Fibroblast of lung (primary cell): Measurements from ENCODE around the gene SLC6A7. TPM values are rescaled to one million over a fixed set of nuclear protein-coding genes. Genes with fewer than 3 reads are reported as not detected.

Source experiments
- DNase-seq, 2 donors: peaks; one replicate each; pipeline versions ENCODE4 v3.0.0 to v3.0.0-alpha.2; 2010; ENCODE audit warnings: low read depth in 2 of 2
- H2AFZ ChIP-seq: 2 replicates; pipeline ENCODE4 v1.5.1; 2012; ENCODE audit warnings: low read length, control low read depth, inconsistent platforms
- H3K27ac ChIP-seq: 2 replicates; pipeline ENCODE4 v1.5.1; 2011; ENCODE audit warnings: low read length, control low read depth; ENCODE audit not compliant: insufficient read depth
- H3K27me3 ChIP-seq: 2 replicates; pipeline ENCODE4 v1.5.1; 2011; ENCODE audit warnings: mild to moderate bottlenecking, low read length; ENCODE audit not compliant: control insufficient read depth, insufficient read depth
- H3K36me3 ChIP-seq: 2 replicates; pipeline ENCODE4 v1.5.1; 2011; ENCODE audit warnings: low read length; ENCODE audit not compliant: control insufficient read depth, insufficient read depth
- H3K4me1 ChIP-seq: 2 replicates; pipeline ENCODE4 v1.5.1; 2011; ENCODE audit warnings: low read length; ENCODE audit not compliant: control insufficient read depth, insufficient read depth; ENCODE audit errors: extremely low read depth
- H3K4me2 ChIP-seq: 2 replicates; pipeline ENCODE4 v1.5.1; 2011; ENCODE audit warnings: low read length, control low read depth; ENCODE audit not compliant: insufficient read depth; ENCODE audit errors: extremely low read depth
- H3K4me3 ChIP-seq, 4 experiments: fragments of 200-600 bp in 1 of 4; sonication (generic) in 1 of 4; replicated peaks in 1 of 4; 2 replicates each; pipeline ENCODE4 v1.5.1; 2011 to 2016; ENCODE audit warnings: low read length in 4 of 4, low read depth in 3 of 4, mild to moderate bottlenecking in 3 of 4, control low read depth in 2 of 4, inconsistent platforms in 1 of 4, mixed read lengths in 1 of 4; ENCODE audit not compliant: insufficient read depth in 1 of 4; ENCODE audit errors: control extremely low read depth in 1 of 4
- H3K79me2 ChIP-seq: 2 replicates; pipeline ENCODE4 v1.5.1; 2012; ENCODE audit warnings: mild to moderate bottlenecking, low read length, inconsistent platforms; ENCODE audit not compliant: control insufficient read depth, insufficient read depth
- H3K9ac ChIP-seq: 2 replicates; pipeline ENCODE4 v1.5.1; 2011; ENCODE audit warnings: mild to moderate bottlenecking, low read length, control low read depth; ENCODE audit not compliant: insufficient read depth
- H3K9me3 ChIP-seq: 2 replicates; pipeline ENCODE4 v1.5.1; 2012; ENCODE audit warnings: low read depth, low read length; ENCODE audit not compliant: control insufficient read depth, insufficient read depth
- H4K20me1 ChIP-seq: 2 replicates; pipeline ENCODE4 v1.5.1; 2011; ENCODE audit warnings: low read length; ENCODE audit not compliant: control insufficient read depth, insufficient read depth; ENCODE audit errors: extremely low read depth
- CTCF ChIP-seq, 2 donors: IDR thresholded peaks in 1 of 2; conservative IDR thresholded peaks in 1 of 2; 1 replicate in 1 of 2; 2 replicates in 1 of 2; pipeline ENCODE4 v1.5.1; 2011 to 2012; ENCODE audit warnings: low read length in 2 of 2, control low read depth in 1 of 2, inconsistent platforms in 1 of 2, low read depth in 1 of 2, mild to moderate bottlenecking in 1 of 2
- EZH2 ChIP-seq: IDR thresholded peaks from 2 replicates; pipeline ENCODE4 v1.5.1; 2012; ENCODE audit warnings: low read length, control low read depth, mild to moderate bottlenecking; ENCODE audit errors: missing control alignments
- polyA plus RNA-seq, 2 donors: library from polyadenylated mRNA; depleted of rRNA in 1 of 2; stranded (reverse) in 1 of 2; unstranded in 1 of 2; fragments of >200 nt; gene quantifications; 2 replicates each; pipeline ENCODE4 v1.2.1, GENCODE V29; 2011 to 2012; ENCODE audit warnings: missing spikeins in 1 of 2
- total RNA-seq: library from RNA; depleted of rRNA; stranded (reverse); fragments of >200 nt; gene quantifications from 2 replicates; pipeline ENCODE4 v1.2.1, GENCODE V29; 2014

Gene SLC6A7
- total and polyA plus RNA-seq, 2 donors (not counting 1 experiment from before 2014, with no cell fraction given) = 0.02 TPM; not detected in 1

- peak overlapping the region; percentile 8 for H3K4me2 ChIP-seq
- no peaks in the 10 kb centered on the region for H4K20me1 ChIP-seq
- TF ChIP-seq EZH2 = no peak
- TF ChIP-seq CTCF (conservative IDR thresholded peaks at IDR 0.05 in 1 of 2, IDR thresholded peaks at IDR 0.05 in 1 of 2; ENCODE audit: low read depth in 1 of 2, low read length in 2 of 2) = no peak
- no peaks in the 10 kb centered on the region for H3K27me3 ChIP-seq
- H3K9me3 ChIP-seq = no peaks in the 10 kb centered on the region
- peak overlapping the region; percentile 16 for H3K9ac ChIP-seq
- peaks cover 97% of the 10 kb centered on the region for H3K79me2 ChIP-seq
- H3K4me3 ChIP-seq = peak overlapping the region in 1 of 4 experiments; percentile 11
- H3K4me1 ChIP-seq = peaks cover 43% of the 10 kb centered on the region
- peak overlapping the region; percentile 35 for H3K27ac ChIP-seq
- peaks cover 9% of the 10 kb centered on the region for H3K36me3 ChIP-seq
- H2AFZ ChIP-seq = no peak overlapping the region
- DNase-seq = no peak
Observed at GRCh38 chr5:150149618-150150017, 40.2 kb upstream of the SLC6A7 start.

- DNase-seq = peak in 1 of 2 donors; percentile 50
- H3K9ac ChIP-seq = peak overlapping the region; percentile 87
- H3K36me3 ChIP-seq = peaks cover 9% of the 10 kb centered on the region
- H3K9me3 ChIP-seq = no peaks in the 10 kb centered on the region
- no peaks in the 10 kb centered on the region for H3K27me3 ChIP-seq
- no peak for TF ChIP-seq CTCF (conservative IDR thresholded peaks at IDR 0.05 in 1 of 2, IDR thresholded peaks at IDR 0.05 in 1 of 2; ENCODE audit: low read depth in 1 of 2, low read length in 2 of 2)
- TF ChIP-seq EZH2 = no peak
- H3K27ac ChIP-seq = peak overlapping the region; percentile 51
- H3K79me2 ChIP-seq = peaks cover 76% of the 10 kb centered on the region
- H3K4me3 ChIP-seq = peak overlapping the region; percentile 75 to 99 (median 82)
- H3K4me2 ChIP-seq = peak overlapping the region; percentile 92
- H3K4me1 ChIP-seq = peaks cover 28% of the 10 kb centered on the region
- no peaks in the 10 kb centered on the region for H4K20me1 ChIP-seq
- no peak overlapping the region for H2AFZ ChIP-seq
Observed at GRCh38 chr5:150152636-150153462, 37.0 kb upstream of the SLC6A7 start.

- Histone ChIP-seq H3K4me3 (peak overlapping the region; percentile 75 to 99 (median 82)), H3K27ac (peak overlapping the region; percentile 86), H2AFZ (no peak overlapping the region), H3K4me2 (peak overlapping the region; percentile 92), H3K27me3 (no peaks in the 10 kb centered on the region), H3K9me3 (no peaks in the 10 kb centered on the region), H3K9ac (peak overlapping the region; percentile 87), H4K20me1 (no peaks in the 10 kb centered on the region), H3K36me3 (peaks cover 9% of the 10 kb centered on the region), H3K79me2 (peaks cover 69% of the 10 kb centered on the region), H3K4me1 (peaks cover 31% of the 10 kb centered on the region)
- DNase-seq = no peak
- TF ChIP-seq EZH2 = no peak
- no peak for TF ChIP-seq CTCF (conservative IDR thresholded peaks at IDR 0.05 in 1 of 2, IDR thresholded peaks at IDR 0.05 in 1 of 2; ENCODE audit: low read depth in 1 of 2, low read length in 2 of 2)
Observed at GRCh38 chr5:150153483-150153882, 36.4 kb upstream of the SLC6A7 start.
